ENCODE results near the gene PBLD.
"Not testable (repeated sequence)": the region's sequence is repeated elsewhere in the genome, so short reads cannot be mapped to it uniquely, and the experiment has no call there.

PBLD gene

GRCh38 chr10:68333058-68333395, 299 bp upstream of the PBLD start:
- TF ChIP-seq, protein P1, sequence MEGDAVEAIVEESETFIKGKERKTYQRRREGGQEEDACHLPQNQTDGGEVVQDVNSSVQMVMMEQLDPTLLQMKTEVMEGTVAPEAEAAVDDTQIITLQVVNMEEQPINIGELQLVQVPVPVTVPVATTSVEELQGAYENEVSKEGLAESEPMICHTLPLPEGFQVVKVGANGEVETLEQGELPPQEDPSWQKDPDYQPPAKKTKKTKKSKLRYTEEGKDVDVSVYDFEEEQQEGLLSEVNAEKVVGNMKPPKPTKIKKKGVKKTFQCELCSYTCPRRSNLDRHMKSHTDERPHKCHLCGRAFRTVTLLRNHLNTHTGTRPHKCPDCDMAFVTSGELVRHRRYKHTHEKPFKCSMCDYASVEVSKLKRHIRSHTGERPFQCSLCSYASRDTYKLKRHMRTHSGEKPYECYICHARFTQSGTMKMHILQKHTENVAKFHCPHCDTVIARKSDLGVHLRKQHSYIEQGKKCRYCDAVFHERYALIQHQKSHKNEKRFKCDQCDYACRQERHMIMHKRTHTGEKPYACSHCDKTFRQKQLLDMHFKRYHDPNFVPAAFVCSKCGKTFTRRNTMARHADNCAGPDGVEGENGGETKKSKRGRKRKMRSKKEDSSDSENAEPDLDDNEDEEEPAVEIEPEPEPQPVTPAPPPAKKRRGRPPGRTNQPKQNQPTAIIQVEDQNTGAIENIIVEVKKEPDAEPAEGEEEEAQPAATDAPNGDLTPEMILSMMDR (IDR thresholded peaks at IDR 0.05; ENCODE audit: borderline replicate concordance, control extremely low read depth, extremely low read depth, insufficient read depth, missing control alignments): no peak
- in situ Hi-C loops (cut with MboI; ENCODE audit: low sequenced_read_pairs, unreplicated experiment): no loop called here
- DNase-seq (ENCODE audit: low spot score): no peak

DNA sequence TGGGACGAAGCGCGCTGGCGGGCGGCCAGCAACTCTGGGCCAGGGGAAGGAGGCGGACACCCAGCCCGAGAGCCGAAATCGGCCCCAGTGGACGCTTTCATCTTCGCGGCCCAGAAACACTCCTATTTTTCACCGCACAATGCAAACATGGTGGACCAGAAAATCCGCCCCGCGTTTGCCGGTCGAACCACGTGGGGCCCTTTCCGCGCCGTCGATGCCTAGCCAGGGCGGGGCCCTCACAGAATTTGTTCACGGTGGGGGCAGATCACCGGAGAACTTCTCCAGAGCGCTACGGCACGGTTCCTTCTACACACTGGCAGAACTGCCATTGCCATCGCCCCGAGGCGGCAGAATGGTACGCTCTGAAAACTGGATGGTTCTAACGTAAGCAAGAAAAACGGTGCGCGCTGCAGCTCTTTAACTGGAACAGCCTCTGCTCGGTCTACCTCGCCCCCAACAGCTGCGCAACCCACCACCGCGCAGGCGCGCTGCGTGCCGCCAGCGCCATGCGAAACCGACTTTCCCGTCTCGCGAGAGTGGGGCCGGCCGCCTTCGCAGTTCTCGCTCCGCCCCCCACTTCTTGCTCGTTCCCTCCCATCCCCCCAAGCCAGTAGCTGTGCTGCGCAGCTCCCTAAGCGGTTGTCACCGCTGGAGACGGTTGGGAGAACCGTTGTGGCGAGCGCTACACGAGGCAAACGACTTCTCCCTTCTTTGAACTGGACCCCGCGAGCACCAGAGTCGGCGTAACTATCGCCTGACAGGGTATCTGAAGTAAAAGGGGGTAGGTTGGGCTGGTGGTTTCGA, 1.1 kb downstream of the PBLD start, which contains the start of gene HNRNPH3:
TSS of gene HNRNPH3 (plus strand) at position 610 of the 804 bp plus-strand sequence. CDS start 5,158 bp downstream, outside the sequence.
- TF ChIP-seq, protein P1 (IDR thresholded peaks at IDR 0.05; ENCODE audit: borderline replicate concordance, control extremely low read depth, extremely low read depth, insufficient read depth, missing control alignments): no peak
- DNase-seq (ENCODE audit: low spot score): peak; percentile 97
- in situ Hi-C loops (cut with MboI; ENCODE audit: low sequenced_read_pairs, unreplicated experiment): no loop called here

DNA sequence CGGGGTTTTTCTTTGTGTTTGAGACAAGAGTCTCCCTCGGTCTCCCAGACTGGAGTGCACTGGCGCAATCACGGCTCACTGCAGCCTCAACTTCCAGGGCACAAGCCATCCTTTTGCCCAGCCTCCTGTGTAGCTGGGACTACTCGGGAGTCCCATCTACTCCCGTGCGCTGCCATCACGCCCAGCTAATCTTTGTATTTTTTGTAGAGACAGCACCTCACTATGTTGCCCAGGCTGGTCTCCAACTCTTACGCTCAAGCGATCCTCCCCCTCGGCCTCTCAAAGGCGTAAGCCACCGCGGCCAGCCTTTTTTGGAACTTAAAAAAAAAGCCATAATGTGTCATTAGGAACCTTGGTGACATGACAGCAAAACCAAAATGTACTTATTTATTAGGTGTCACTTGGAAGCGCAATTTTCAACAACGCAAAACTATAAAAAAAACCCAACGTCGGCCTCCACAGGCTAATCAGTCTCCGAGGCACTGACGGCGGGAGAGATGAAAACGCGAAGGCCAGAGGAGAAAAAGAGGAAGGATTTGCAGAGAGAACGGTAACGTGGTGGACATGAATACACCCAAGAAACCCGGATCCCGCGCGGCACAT, 1.8 kb downstream of the PBLD start:
- TF ChIP-seq, protein P1 (IDR thresholded peaks at IDR 0.05; ENCODE audit: borderline replicate concordance, control extremely low read depth, extremely low read depth, insufficient read depth, missing control alignments): no peak
- in situ Hi-C loops (cut with MboI; ENCODE audit: low sequenced_read_pairs, unreplicated experiment): no loop called here
- no peak for DNase-seq (ENCODE audit: low spot score)

- in situ Hi-C loops (cut with MboI; ENCODE audit: low sequenced_read_pairs, unreplicated experiment): no loop called here
- DNase-seq (ENCODE audit: low spot score): no peak
- TF ChIP-seq, protein P1 (IDR thresholded peaks at IDR 0.05; ENCODE audit: borderline replicate concordance, control extremely low read depth, extremely low read depth, insufficient read depth, missing control alignments): no peak
These were observed 3.2 kb downstream of the PBLD start for GRCh38 chr10:68329506-68329861.

DNA sequence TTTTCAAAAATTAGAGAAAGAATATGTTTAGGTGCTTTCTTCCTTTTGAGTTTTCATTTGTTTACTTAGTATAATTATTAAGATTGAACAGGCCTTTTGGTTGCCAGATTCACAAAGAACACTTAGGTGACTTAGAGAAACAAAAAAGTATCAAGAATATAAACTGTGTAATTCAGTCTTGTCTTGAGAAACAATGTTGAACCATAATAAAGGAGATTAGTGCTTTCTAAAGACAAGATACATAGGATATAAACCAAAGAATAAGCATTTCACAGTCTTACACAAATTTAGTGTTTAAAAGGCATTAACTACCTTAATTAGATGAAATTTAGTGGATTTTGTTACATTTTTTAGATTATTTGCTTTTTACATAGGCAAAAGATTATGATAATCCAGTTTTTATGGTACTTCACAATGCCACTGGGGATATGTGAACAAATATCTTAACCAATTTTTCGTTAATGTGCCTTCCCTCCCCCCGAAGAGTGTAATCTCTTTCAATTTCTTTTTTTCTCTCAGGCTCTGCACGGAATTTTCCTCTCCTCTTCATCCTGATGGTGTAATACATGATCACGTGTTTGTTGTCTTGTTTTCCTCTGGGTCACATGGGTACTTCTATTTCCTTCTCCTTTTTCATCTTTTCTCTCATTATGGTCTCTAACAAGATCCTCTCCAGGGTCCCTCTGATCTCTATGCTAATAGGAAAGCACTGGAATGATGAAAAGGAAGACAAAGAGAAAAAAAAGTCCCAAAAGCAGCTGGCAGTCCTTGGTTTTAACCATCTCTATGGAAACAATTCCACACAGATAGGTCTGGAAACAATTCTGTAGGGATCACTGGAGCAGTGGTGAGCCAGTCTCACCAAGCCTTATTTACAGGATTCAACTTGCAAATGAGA, 4.6 kb downstream of the PBLD start:
- in situ Hi-C loops (cut with MboI; ENCODE audit: low sequenced_read_pairs, unreplicated experiment): no loop called here
- DNase-seq (ENCODE audit: low spot score): peak; percentile 27
- TF ChIP-seq, protein P1 (IDR thresholded peaks at IDR 0.05; ENCODE audit: borderline replicate concordance, control extremely low read depth, extremely low read depth, insufficient read depth, missing control alignments): no peak

- not testable (repeated sequence) for DNase-seq (ENCODE audit: low spot score)
- in situ Hi-C loops (cut with MboI; ENCODE audit: low sequenced_read_pairs, unreplicated experiment): loop anchor here (25.0 kb wide), 1 partner anchor 462 kb away; no protein-coding TSS in a partner anchor
These were observed 8.3 kb downstream of the PBLD start for GRCh38 chr10:68324396-68324795.
